ENCODE results near the gene ZBTB21. TPM values are rescaled to one million over a fixed set of nuclear protein-coding genes. Genes with fewer than 3 reads are reported as not detected.
"Not testable (repeated sequence)": the region's sequence is repeated elsewhere in the genome, so short reads cannot be mapped to it uniquely, and the experiment has no call there.

The ZBTB21 gene
- total RNA-seq, 2 experiments from 2014 or later = 30.7 to 32.9 TPM

DNA sequence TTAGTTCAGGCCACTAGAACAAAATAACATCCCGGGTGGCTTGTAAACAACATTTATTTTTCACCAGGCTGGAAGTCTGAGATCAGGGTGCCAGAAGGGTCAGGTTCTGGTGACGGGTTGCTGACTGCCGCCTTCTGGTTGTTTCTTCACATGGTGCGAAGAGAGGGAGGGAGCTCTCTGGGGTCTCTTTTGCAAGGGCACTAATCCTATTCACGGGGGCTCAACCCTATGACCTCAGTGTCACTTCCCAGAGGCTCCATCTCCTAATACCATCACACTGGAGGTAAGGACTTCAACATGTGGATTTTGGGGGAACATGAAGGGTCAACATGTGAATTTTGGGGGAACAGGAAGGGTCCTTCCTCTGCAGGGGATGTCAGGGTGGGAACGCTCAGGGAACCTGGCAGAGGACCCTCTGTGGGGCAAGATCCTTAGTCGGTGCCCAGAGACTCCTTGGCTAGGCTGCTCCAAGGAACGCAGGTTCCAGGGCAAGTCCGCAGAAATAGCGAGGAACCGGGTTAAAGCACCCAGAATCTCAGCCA lies 47.7 kb downstream of the ZBTB21 start:
- Mint-ChIP-seq H3K27ac (no peak overlapping the region), H3K9me3 (ENCODE audit: low read depth) (no peaks in the 10 kb centered on the region), H3K4me1 (peaks cover 2% of the 10 kb centered on the region), H3K27me3 (peaks cover 4% of the 10 kb centered on the region), H3K36me3 (ENCODE audit: low read depth) (no peaks in the 10 kb centered on the region), H3K4me3 (no peak overlapping the region)
- CTCF ChIA-PET = no interaction called here
- no peak for ATAC-seq
- POLR2A ChIA-PET = no interaction called here
- DNase-seq = no peak
- intact Hi-C loops (cut with DNase I, micrococcal nuclease) = no loop called here

DNA sequence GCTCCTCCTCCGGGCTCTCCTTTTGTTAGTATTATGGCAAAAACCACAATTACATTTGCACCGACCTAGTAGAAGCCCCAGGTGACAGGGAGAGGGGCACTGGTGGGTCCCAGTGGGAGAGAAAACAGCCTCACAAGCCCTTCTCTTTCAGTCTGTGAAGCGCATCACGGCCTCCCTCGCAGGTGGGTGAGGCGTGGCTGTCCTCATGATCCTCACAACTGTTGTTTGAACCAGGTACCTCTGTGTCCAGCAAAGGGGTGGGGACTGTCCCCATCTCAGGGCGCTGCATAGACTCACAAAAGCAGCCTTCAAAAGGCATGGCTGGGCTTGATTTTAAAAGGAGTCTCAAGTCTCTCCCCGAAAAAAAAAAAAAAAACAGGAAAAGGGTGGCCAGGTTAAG lies 48.4 kb downstream of the ZBTB21 start:
- ATAC-seq (no peak), DNase-seq (no peak)
- intact Hi-C loops (cut with DNase I, micrococcal nuclease) = no loop called here
- ChIA-PET POLR2A (interaction anchor here (0.6 kb wide), 1 partner anchor 131 kb away, joined by 3 read pairs; no protein-coding TSS in a partner anchor), CTCF (no interaction called here)
- Mint-ChIP-seq H3K36me3 (ENCODE audit: low read depth) (no peaks in the 10 kb centered on the region), H3K27ac (no peak overlapping the region), H3K4me3 (no peak overlapping the region), H3K4me1 (peaks cover 9% of the 10 kb centered on the region), H3K9me3 (ENCODE audit: low read depth) (no peaks in the 10 kb centered on the region), H3K27me3 (peaks cover 4% of the 10 kb centered on the region)

DNA sequence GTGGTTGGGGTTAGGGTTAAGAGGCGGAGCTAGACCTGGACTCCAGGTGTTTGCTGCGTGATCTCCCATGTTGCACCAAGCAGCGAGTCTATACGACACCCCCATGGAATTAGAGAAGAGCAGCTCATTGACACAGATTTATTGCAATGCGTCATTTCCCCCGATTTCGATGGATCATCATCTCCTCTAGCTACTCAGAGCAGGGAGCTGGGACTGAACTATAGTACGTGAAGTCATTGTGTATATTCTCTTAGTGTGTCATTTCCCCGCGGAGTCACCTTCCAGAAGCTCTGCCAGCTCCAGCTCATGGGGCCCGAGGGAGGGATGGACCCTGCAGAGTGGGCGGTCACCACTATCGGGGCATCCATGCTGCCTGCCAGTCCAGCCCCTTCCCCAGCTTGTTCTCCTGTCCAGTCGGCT lies 48.9 kb downstream of the ZBTB21 start:
- peaks cover 10% of the 10 kb centered on the region for H3K4me1 Mint-ChIP-seq
- H3K27ac Mint-ChIP-seq = no peak overlapping the region
- DNase-seq (no peak), ATAC-seq (no peak)
- CTCF ChIA-PET = interaction anchor here (1.2 kb wide), 1 partner anchor 35 kb away, joined by 5 read pairs; no protein-coding TSS in a partner anchor
- H3K36me3 Mint-ChIP-seq (ENCODE audit: low read depth) = no peaks in the 10 kb centered on the region
- peaks cover 4% of the 10 kb centered on the region for H3K27me3 Mint-ChIP-seq
- no peaks in the 10 kb centered on the region for H3K9me3 Mint-ChIP-seq (ENCODE audit: low read depth)
- H3K4me3 Mint-ChIP-seq = no peak overlapping the region
- intact Hi-C loops (cut with DNase I, micrococcal nuclease) = no loop called here
- POLR2A ChIA-PET = interaction anchor here (0.6 to 1.3 kb wide), 2 partner anchors 38 to 131 kb away, joined by 3 read pairs; no protein-coding TSS in a partner anchor

DNA sequence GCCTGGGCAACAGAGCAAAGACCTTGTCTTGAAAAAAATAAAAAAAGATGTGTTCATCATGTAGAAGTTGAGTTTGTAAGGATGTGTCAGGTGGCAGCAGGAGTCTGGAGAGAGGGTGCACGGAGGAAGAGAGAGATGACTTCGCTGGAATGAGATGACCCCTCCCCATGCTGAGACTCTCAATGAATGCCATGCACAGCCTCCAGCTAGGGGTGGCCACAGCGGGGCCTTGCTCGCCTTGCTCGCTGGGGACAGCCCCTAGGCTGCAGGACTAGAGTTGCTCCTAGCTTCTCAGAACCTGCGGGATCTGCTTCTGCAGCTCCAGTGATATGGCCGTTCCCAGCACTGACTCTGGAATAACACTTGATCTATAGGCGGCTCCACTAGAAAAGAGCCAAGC lies 49.8 kb downstream of the ZBTB21 start:
- CTCF ChIA-PET = interaction anchor here (1.0 to 1.2 kb wide), 2 partner anchors 10 to 34 kb away, joined by 4 to 5 read pairs; no protein-coding TSS in a partner anchor

DNA sequence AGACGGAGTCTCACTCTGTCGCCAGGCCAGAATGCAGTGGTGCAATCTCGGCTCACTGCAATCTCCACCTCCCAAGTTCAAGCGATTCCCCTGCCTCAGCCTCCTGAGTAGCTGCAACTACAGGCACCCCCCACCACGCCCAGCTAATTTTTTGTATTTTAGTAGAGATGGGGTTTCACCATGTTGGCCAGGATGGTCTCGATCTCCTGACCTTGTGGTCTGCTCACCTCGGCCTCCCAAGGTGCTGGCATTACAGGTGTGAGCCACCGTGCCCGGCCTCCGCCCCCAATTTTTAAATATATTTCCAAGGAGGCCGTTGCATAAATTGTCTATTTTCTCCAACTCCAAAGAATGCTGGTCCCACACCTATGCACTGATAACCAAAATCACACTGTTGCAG lies 50.5 kb downstream of the ZBTB21 start:
- H3K27ac Mint-ChIP-seq; H3K9me3 Mint-ChIP-seq (ENCODE audit: low read depth); ATAC-seq; H3K36me3 Mint-ChIP-seq (ENCODE audit: low read depth); POLR2A ChIA-PET; DNase-seq; H3K4me3 Mint-ChIP-seq: not testable (repeated sequence)
- Mint-ChIP-seq H3K4me1 (peaks cover 11% of the 10 kb centered on the region), H3K27me3 (peaks cover 11% of the 10 kb centered on the region)
- intact Hi-C loops (cut with DNase I, micrococcal nuclease) = loop anchor here in 1 of 2 experiments (5.0 kb wide), 1 partner anchor 43 kb away; no protein-coding TSS in a partner anchor
- CTCF ChIA-PET = interaction anchor here (1.0 kb wide), 1 partner anchor 9 kb away, joined by 4 read pairs; no protein-coding TSS in a partner anchor

More for the DNA sequence above, 49.8 kb downstream of the ZBTB21 start:
- H3K36me3 Mint-ChIP-seq (ENCODE audit: low read depth) = no peaks in the 10 kb centered on the region
- DNase-seq = no peak
- no peak for ATAC-seq
- intact Hi-C loops (cut with DNase I, micrococcal nuclease) = no loop called here
- peaks cover 10% of the 10 kb centered on the region for H3K4me1 Mint-ChIP-seq
- H3K27ac Mint-ChIP-seq = no peak overlapping the region
- POLR2A ChIA-PET = interaction anchor here (1.3 kb wide), 1 partner anchor 39 kb away, joined by 3 read pairs; no protein-coding TSS in a partner anchor
- peaks cover 6% of the 10 kb centered on the region for H3K27me3 Mint-ChIP-seq
- no peak overlapping the region for H3K4me3 Mint-ChIP-seq
- no peaks in the 10 kb centered on the region for H3K9me3 Mint-ChIP-seq (ENCODE audit: low read depth)

DNA sequence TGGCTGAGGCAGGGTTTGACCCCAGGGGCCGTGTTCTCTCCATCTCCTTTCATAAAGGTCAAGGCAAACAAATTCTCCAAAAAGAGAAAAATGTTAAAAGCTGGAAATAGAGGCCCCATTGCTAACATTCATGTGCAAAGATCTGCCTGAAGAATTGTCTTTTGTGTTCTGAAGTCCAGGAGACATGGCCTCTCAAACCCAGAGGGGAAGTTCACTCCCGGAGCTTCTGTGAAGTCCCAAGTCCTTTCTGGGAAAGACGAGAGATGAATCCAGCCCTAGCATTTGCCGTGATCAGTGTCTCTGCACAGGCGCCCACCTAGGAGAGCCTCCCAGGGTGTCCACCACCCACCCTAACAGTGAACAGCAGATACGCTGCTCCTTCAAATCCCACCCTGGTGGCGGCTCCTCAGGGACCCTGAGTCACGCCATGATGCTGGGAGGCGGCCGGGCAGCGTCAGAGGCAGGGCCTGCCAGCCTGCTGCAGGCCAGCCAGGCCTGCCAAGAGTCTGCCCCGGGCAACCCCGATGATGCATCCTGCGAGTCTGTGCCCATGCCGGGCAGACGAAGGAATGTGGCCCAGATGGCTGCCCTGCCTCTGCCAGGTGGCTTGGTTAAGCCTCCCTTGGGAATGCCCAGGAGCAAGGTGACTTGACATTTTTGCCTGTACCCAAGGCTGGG lies 51.1 kb downstream of the ZBTB21 start:
- H3K36me3 Mint-ChIP-seq (ENCODE audit: low read depth) = no peaks in the 10 kb centered on the region

DNA sequence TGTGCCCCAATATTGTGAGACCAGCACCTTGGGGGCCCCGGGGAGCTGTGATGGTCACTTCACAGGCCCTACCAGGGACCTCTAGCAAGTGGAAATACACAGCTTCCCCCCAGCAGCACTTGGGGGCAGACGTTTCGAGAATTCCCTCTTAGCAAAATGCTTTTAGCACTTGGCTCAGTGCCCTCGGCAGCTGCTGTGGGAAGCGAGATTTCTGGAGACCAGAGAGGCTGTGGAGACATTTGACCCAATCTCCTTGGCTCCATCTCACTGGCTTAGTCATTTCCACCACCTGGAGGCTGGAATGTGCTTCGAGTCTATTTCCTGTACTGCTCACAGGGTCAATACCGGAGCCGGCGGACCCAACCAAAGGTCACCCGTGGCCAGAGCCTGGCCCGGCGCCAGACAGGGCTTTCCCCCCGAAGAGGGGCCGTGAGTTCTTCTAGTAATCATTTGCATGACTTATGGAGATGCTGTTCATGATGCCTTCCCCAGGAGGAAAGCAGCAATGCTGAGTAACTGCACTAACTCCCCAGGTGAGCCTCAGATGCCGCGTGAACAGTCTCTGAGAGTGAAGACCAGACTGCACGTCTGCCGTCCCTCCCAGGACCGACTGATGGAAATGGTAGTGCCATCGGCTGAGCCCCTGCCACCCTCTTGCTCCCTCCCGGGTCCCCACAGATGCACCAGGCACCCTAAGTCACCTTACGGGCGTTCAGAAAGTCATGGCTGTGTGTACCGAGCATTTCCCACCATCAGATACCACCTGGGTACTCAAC lies 52.0 kb downstream of the ZBTB21 start:
- no peaks in the 10 kb centered on the region for H3K36me3 Mint-ChIP-seq (ENCODE audit: low read depth)
- H3K27me3 Mint-ChIP-seq = peaks cover 17% of the 10 kb centered on the region
- ChIA-PET POLR2A (no interaction called here), CTCF (interaction anchor here (0.6 to 0.7 kb wide), 2 partner anchors 49 to 379 kb away, joined by 3 read pairs; no protein-coding TSS in a partner anchor)
- H3K27ac Mint-ChIP-seq = no peak overlapping the region
- intact Hi-C loops (cut with DNase I, micrococcal nuclease) = loop anchor here in 1 of 2 experiments (5.0 kb wide), 1 partner anchor 44 kb away; no protein-coding TSS in a partner anchor
- no peak for DNase-seq
- H3K9me3 Mint-ChIP-seq (ENCODE audit: low read depth) = no peaks in the 10 kb centered on the region
- no peak overlapping the region for H3K4me3 Mint-ChIP-seq
- peaks cover 17% of the 10 kb centered on the region for H3K4me1 Mint-ChIP-seq
- ATAC-seq = no peak

More for the DNA sequence above, 51.1 kb downstream of the ZBTB21 start:
- ATAC-seq (no peak), DNase-seq (no peak)
- ChIA-PET POLR2A (no interaction called here), CTCF (interaction anchor here (0.7 kb wide), 1 partner anchor 378 kb away, joined by 3 read pairs; no protein-coding TSS in a partner anchor)
- H3K9me3 Mint-ChIP-seq (ENCODE audit: low read depth) = no peaks in the 10 kb centered on the region
- H3K27ac Mint-ChIP-seq = no peak overlapping the region
- intact Hi-C loops (cut with DNase I, micrococcal nuclease) = loop anchor here in 1 of 2 experiments (5.0 kb wide), 1 partner anchor 43 kb away; no protein-coding TSS in a partner anchor
- H3K4me1 Mint-ChIP-seq = peaks cover 17% of the 10 kb centered on the region
- H3K4me3 Mint-ChIP-seq = no peak overlapping the region
- peaks cover 17% of the 10 kb centered on the region for H3K27me3 Mint-ChIP-seq

DNA sequence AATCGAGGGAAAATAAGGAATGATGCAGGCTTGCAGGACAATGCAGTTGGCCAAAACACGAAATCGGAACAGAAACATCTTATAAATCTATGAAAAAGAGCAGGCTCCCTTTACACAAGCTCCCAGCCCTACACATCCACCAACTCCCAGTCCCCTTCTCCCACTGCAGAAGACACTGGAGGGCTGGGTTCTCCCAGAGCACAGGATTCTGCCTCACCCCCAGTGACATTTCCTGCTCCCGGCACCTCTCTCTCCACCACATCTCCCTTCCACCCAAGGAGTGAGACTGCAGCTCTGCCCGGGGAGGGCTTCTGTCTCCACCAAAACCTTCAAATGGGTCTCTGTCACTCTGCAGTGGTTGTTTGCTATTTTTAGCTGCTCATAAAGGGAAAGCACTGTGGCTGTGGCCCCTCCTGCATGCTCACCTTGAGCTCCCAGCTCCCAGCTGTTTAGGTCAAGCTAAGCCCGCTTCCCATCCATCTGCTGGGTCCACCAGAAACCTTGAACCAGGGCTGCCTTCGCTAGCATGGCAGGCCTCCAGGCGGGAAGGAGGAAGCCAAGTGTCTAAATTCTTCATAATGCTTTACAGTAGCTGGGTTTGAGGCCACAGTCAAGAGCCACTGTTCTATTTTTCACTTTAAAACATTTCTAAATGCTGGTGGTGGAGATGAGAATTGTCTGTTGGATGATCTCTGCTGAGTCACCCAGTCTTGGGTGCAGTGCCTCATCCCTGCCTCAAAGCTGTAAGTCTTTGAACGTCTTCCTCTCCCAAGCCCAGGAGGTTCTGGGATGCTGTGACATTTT lies 53.0 kb downstream of the ZBTB21 start:
- DNase-seq (peak; percentile 24), ATAC-seq (peak; percentile 70)
- intact Hi-C loops (cut with DNase I, micrococcal nuclease) = loop anchor here in 1 of 2 experiments (5.0 kb wide), 1 partner anchor 45 kb away; no protein-coding TSS in a partner anchor
- H3K4me3 Mint-ChIP-seq = no peak overlapping the region
- no peaks in the 10 kb centered on the region for H3K9me3 Mint-ChIP-seq (ENCODE audit: low read depth)
- H3K27ac Mint-ChIP-seq = peak overlapping the region; percentile 41
- CTCF ChIA-PET = interaction anchor here (0.6 to 0.8 kb wide), 2 partner anchors 51 to 71 kb away, joined by 3 read pairs; no protein-coding TSS in a partner anchor
- peaks cover 19% of the 10 kb centered on the region for H3K27me3 Mint-ChIP-seq
- H3K4me1 Mint-ChIP-seq = peaks cover 17% of the 10 kb centered on the region
- no peaks in the 10 kb centered on the region for H3K36me3 Mint-ChIP-seq (ENCODE audit: low read depth)
- POLR2A ChIA-PET = interaction anchor here (0.7 kb wide), 1 partner anchor 33 kb away, joined by 3 read pairs; no protein-coding TSS in a partner anchor

DNA sequence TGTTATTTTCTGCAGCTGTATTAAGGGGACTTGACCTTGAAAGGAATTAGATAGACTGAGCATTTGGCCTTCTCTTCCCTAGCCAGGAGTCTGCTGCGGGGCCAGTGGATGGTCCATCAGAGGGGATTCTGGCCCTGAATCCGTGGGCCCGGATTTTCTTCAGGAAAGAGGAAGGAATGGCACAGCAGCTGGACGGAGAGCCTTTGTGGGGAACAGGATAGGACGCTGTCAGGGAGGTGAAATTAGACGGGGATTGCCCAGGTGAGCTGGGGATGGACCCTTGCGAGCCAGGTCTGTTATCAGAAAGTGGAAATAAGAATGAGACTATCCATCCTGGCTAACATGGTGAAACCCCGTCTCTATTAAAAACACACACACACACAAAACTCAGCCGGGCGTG lies 54.6 kb downstream of the ZBTB21 start:
- Mint-ChIP-seq H3K27me3 (peaks cover 16% of the 10 kb centered on the region), H3K27ac (no peak overlapping the region), H3K9me3 (ENCODE audit: low read depth) (no peaks in the 10 kb centered on the region), H3K36me3 (ENCODE audit: low read depth) (no peaks in the 10 kb centered on the region), H3K4me3 (no peak overlapping the region), H3K4me1 (peaks cover 17% of the 10 kb centered on the region)
- ATAC-seq = no peak
- intact Hi-C loops (cut with DNase I, micrococcal nuclease) = loop anchor here in 1 of 2 experiments (5.0 kb wide), 1 partner anchor 47 kb away; no protein-coding TSS in a partner anchor
- no peak for DNase-seq
- ChIA-PET POLR2A (interaction anchor here (0.7 kb wide), 1 partner anchor 109 kb away, joined by 3 read pairs; no protein-coding TSS in a partner anchor), CTCF (no interaction called here)

DNA sequence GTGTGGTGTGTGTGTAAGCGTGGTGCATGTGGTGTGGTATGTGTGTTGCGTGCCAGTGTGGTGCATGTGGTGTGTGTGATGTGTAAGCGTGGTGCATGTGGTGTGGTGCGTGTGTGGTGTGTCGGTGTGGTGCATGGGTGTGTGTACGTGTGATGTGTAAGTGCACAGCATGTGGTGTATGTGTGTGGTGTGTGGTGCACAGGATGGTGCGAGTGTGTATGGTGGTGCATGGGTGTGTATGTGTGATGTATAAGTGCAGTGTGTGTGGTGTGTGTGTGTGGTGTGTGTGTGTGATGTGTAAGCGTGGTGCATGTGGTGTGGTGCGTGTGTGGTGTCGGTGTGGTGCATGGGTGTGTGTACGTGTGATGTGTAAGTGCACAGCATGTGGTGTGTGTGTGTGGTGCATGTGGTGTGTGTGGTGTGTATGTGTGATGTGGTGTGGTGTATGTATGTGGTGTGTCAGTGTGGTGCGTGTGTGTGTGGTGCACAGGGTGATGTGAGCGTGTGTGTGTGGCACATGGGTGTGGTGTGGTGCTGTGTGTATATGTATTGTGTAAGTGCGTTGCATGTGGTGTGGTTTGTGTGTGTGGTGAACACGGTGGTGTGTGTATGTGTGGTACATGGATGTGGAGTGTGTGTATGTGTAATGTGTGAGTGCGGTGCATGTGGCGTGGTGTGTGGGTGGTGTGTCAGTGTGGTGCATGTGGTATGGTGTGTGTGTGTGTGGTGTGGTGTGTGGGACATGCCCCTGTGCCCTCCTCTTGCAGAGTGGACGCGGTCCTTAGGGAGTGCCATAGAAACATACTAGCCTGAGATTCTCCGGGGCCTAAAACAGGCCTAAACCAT lies 55.3 kb downstream of the ZBTB21 start:
- no peaks in the 10 kb centered on the region for H3K9me3 Mint-ChIP-seq (ENCODE audit: low read depth)
- ChIA-PET POLR2A (interaction anchor here (0.7 kb wide), 1 partner anchor 110 kb away, joined by 3 read pairs; no protein-coding TSS in a partner anchor), CTCF (no interaction called here)
- H3K27me3 Mint-ChIP-seq = peaks cover 16% of the 10 kb centered on the region
- H3K4me3 Mint-ChIP-seq = peak overlapping the region; percentile 25
- no peak for DNase-seq
- no peaks in the 10 kb centered on the region for H3K36me3 Mint-ChIP-seq (ENCODE audit: low read depth)
- intact Hi-C loops (cut with DNase I, micrococcal nuclease) = loop anchor here in 1 of 2 experiments (5.0 kb wide), 1 partner anchor 47 kb away; no protein-coding TSS in a partner anchor
- peaks cover 17% of the 10 kb centered on the region for H3K4me1 Mint-ChIP-seq
- no peak overlapping the region for H3K27ac Mint-ChIP-seq
- no peak for ATAC-seq

Data from activated CD4-positive, alpha-beta T cell treated with anti-CD3 and anti-CD28 coated beads for 36 hours (primary cell).